Osteocyte (in vitro differentiated cells): ENCODE data around the gene CAPN13. TPM values are rescaled to one million over a fixed set of nuclear protein-coding genes. Genes with fewer than 3 reads are reported as not detected.
A peak's percentile ranks its signal among the peaks of the same experiment; 100 is the strongest.

Experiments used
- DNase-seq: peaks from one replicate; pipeline ENCODE4 v3.0.0; 2021; ENCODE audit warnings: mixed read lengths; ENCODE audit not compliant: unreplicated experiment; ENCODE audit errors: extremely low spot score
- H3K27ac Mint-ChIP-seq: one replicate; pipeline ENCODE4 v1.8.0; 2021; ENCODE audit warnings: mild to moderate bottlenecking, mixed read lengths; ENCODE audit not compliant: unreplicated experiment
- H3K27me3 Mint-ChIP-seq: one replicate; pipeline ENCODE4 v1.8.0; 2021; ENCODE audit warnings: mixed read lengths; ENCODE audit not compliant: unreplicated experiment
- H3K36me3 Mint-ChIP-seq: one replicate; pipeline ENCODE4 v1.8.0; 2021; ENCODE audit warnings: mixed read lengths; ENCODE audit not compliant: unreplicated experiment
- H3K4me1 Mint-ChIP-seq: one replicate; pipeline ENCODE4 v1.8.0; 2021; ENCODE audit warnings: mixed read lengths; ENCODE audit not compliant: unreplicated experiment
- H3K4me3 Mint-ChIP-seq: one replicate; pipeline ENCODE4 v1.8.0; 2021; ENCODE audit warnings: mild to moderate bottlenecking, moderate library complexity, mixed read lengths; ENCODE audit not compliant: unreplicated experiment
- H3K9me3 Mint-ChIP-seq: one replicate; pipeline ENCODE4 v1.8.0; 2021; ENCODE audit warnings: mixed read lengths; ENCODE audit not compliant: unreplicated experiment
- total RNA-seq: library from RNA; stranded (reverse); gene quantifications from 2 replicates; pipeline ENCODE4 v1.2.1, GENCODE V29; 2021
- TF ChIP-seq, protein P1 (sequence below): fragments of 200-600 bp; sonication (generic); IDR thresholded peaks from 2 replicates; pipeline ENCODE4 v1.5.0; 2021; ENCODE audit warnings: antibody characterized with exemption, mild to moderate bottlenecking, moderate library complexity

CAPN13 gene
- total RNA-seq, 1 donor from 2014 or later, result not detected

GRCh38 chr2:30776831-30777635, 30.2 kb downstream of the CAPN13 start:
- H3K4me1 Mint-ChIP-seq, result no peaks in the 10 kb centered on the region
- H3K4me3 Mint-ChIP-seq, result no peak overlapping the region
- H3K27me3 Mint-ChIP-seq, result peaks cover 5% of the 10 kb centered on the region
- DNase-seq, result peak; percentile 56
- TF ChIP-seq, protein P1, sequence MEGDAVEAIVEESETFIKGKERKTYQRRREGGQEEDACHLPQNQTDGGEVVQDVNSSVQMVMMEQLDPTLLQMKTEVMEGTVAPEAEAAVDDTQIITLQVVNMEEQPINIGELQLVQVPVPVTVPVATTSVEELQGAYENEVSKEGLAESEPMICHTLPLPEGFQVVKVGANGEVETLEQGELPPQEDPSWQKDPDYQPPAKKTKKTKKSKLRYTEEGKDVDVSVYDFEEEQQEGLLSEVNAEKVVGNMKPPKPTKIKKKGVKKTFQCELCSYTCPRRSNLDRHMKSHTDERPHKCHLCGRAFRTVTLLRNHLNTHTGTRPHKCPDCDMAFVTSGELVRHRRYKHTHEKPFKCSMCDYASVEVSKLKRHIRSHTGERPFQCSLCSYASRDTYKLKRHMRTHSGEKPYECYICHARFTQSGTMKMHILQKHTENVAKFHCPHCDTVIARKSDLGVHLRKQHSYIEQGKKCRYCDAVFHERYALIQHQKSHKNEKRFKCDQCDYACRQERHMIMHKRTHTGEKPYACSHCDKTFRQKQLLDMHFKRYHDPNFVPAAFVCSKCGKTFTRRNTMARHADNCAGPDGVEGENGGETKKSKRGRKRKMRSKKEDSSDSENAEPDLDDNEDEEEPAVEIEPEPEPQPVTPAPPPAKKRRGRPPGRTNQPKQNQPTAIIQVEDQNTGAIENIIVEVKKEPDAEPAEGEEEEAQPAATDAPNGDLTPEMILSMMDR, result no peak
- no peaks in the 10 kb centered on the region for H3K9me3 Mint-ChIP-seq
- no peak overlapping the region for H3K27ac Mint-ChIP-seq
- no peaks in the 10 kb centered on the region for H3K36me3 Mint-ChIP-seq

GRCh38 chr2:30775833-30776232, 31.4 kb downstream of the CAPN13 start:
- Mint-ChIP-seq H3K27me3 (peaks cover 5% of the 10 kb centered on the region), H3K4me3 (no peak overlapping the region)

GRCh38 chr2:30772021-30772705, 35.1 kb downstream of the CAPN13 start:
- TF ChIP-seq, protein P1, result no peak

More at GRCh38 chr2:30775833-30776232, 31.4 kb downstream of the CAPN13 start:
- H3K27ac Mint-ChIP-seq, result no peak overlapping the region
- H3K4me1 Mint-ChIP-seq, result no peaks in the 10 kb centered on the region
- TF ChIP-seq, protein P1, result no peak
- no peaks in the 10 kb centered on the region for H3K9me3 Mint-ChIP-seq
- H3K36me3 Mint-ChIP-seq, result no peaks in the 10 kb centered on the region
- DNase-seq, result peak; percentile 40

DNA sequence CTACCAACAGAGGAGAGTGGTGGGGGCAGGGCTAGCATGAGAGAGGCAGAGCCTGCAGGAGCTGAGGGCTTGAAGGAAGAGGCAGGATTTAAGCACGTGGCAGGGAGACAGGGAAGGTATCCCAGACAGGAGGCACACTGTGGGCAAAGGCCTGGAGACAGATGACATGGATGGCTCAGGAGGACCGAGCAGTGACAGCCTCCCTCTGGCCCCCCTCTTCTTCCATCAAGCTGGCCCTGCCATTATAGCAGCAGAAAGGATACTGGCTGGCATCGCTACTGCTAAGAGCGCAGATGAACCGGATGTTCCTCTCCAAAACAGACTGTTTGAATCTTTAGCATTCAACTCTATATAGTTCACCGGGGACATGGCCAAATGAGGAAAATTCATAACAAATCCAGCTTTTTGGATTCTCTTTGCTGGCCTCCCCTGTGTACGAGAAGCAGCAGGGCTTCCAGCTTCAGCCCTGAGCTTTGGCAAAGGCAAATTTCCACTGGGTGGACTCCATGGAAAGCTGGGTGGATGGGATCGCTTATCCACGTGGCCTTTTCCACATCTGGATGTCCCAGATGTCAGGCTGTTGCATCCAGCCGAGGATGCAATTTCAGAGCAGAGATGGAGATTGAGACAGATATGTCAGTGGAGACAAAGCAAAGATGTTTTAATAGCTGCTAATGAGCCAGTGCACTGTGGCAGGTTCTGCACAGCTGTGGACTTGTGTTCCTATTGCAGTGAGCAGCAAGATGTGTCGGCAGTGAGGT, 36.2 kb downstream of the CAPN13 start:
- Mint-ChIP-seq H3K36me3 (no peaks in the 10 kb centered on the region), H3K9me3 (no peaks in the 10 kb centered on the region)

More at GRCh38 chr2:30772021-30772705, 35.1 kb downstream of the CAPN13 start:
- H3K4me3 Mint-ChIP-seq, result no peak overlapping the region
- DNase-seq, result peak; percentile 60
- no peaks in the 10 kb centered on the region for H3K4me1 Mint-ChIP-seq
- peaks cover 5% of the 10 kb centered on the region for H3K27me3 Mint-ChIP-seq
- H3K9me3 Mint-ChIP-seq, result no peaks in the 10 kb centered on the region
- H3K27ac Mint-ChIP-seq, result no peak overlapping the region
- no peaks in the 10 kb centered on the region for H3K36me3 Mint-ChIP-seq

More for the DNA sequence above, 36.2 kb downstream of the CAPN13 start:
- no peaks in the 10 kb centered on the region for H3K4me1 Mint-ChIP-seq
- TF ChIP-seq, protein P1, result no peak
- H3K4me3 Mint-ChIP-seq, result no peak overlapping the region
- H3K27ac Mint-ChIP-seq, result no peak overlapping the region
- H3K27me3 Mint-ChIP-seq, result peaks cover 5% of the 10 kb centered on the region
- DNase-seq, result peak; percentile 44
